SK-N-DZ (cell line): ENCODE results near the gene TBC1D22A.

Experiments used
- DNase-seq: peaks from one replicate; pipeline ENCODE4 v3.0.0-alpha.2; 2015; ENCODE audit warnings: low spot score

Gene TBC1D22A

GRCh38 chr22:46857142-46857884 lies 94.9 kb downstream of the TBC1D22A start:
- DNase-seq: no peak

DNA sequence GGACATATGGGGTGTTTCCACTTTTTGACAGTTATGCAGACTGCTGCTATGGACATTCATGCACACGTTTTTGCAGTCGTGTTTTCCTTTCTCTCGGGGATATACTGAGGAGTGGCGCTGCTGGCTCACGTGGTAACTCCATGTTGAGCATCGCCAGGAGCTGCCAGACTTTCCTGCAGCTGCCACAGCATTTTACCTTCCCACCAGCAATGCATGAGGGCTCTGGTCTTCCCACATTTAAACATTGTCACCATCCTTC lies 95.4 kb downstream of the TBC1D22A start:
- DNase-seq: no peak

DNA sequence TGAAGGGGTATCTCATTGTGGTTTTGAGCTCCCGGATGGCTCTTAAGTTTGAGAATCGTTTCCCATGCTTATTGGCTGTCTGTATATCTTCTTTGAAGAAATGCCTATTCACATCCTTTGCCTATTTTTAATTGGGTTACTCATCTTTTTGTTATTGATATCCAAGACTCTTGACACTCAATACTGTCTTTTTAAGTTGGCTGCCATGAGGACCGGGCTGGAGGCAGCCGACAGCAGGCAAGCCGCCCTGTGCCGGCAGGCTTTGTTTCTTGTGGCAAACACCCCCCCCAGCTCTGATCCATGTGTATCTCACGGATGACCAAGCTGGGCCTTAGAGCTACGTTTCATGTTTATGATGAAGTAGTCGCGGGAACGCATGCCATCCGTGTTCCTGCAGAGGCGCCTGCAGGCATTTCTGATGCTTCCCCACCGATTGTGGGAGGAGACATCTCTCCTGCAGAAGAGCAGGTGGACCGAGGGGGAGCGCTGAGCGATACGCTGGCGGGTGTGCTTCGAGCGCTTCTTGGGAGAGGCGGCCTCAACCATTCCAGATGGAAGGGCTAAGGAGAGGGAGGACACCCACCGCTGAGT lies 95.8 kb downstream of the TBC1D22A start:
- no peak for DNase-seq

GRCh38 chr22:46860562-46860961 lies 98.1 kb downstream of the TBC1D22A start:
- DNase-seq: no peak

DNA sequence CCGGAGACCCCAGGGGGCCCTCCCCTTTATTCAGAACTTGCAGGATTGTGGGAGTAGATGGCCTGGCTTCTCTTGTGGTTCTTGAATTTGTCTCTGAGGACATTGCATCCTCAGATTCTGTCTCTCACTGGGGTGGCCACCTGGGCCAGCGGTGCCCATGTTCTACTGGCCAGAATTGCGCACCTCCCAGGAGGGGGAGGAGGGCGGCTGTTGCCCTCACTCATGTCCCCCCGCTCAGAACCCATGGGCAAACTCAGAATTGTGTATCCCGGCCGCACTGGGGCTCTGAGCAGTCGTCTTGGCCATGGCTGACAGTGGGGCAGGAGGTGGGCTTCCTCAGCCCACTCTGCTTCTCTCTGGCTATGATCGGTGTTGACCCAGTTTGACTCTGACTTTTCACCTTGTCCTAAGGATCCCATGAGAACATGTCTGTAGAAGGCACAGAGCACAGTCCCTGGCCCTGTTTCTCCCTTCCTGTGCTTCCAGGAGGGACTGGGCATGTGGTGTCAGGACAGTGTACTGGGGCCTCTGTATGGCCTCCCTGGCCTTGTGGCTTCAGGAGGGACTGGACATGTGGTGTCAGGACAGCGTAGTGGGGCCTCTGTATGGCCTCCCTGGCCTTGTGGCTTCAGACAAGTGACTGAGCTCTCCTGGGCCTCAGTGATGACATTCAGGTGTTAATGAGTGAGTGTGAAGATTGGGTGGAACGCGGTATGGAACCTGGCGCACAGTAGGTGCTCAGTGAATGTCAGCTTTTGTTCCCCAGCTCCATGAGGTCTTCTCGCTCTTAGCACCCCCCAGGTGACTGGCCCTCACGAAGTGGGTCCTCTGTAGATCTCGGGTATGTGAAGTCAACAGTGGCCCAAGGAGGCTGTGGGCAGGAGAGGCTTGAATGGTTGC lies 99.3 kb downstream of the TBC1D22A start:
- DNase-seq: no peak

DNA sequence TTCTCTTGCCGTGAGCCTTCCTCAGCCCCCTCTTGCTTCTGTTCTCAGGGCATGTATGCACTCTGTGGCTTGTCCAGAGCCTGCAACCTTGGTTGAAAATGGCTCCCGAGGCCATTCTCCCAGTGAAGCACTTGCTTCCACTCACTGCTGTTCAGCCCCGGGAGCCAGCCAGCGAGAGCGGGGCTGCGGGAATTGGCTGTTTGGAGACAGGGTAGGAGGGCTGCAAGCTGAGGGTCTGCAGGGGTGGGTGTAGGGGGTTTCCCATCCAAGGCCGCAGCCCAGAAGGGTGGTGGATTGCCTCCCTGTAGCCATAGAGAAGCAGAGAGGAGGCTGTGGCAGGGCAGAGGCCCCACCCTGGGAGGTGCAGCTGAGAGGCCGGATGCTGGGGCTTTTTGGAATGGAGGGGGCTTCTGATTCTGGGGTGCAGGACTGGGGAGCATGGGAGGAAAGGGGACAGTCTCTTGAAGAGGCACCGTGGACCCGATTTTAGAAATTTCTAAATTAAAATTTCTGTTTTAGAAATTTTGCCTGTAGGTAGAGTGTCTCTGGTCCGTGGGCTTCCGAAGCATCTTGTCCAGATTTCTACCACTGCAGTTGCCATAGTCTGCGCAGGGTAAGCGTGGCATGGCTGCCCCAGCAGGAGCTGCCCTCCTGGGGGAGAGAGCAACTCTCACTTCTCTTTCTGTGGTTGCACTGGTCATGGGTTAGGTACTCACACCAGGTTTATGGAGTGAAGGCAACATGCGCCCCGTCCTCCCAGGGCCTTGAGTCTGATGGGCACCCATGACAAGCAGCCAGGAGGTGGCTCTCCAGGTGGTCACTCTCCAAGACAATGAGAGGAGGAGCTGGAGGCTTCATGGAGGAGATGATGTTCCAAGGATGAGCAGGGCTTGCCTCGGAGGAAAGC lies 100.2 kb downstream of the TBC1D22A start:
- no peak for DNase-seq

DNA sequence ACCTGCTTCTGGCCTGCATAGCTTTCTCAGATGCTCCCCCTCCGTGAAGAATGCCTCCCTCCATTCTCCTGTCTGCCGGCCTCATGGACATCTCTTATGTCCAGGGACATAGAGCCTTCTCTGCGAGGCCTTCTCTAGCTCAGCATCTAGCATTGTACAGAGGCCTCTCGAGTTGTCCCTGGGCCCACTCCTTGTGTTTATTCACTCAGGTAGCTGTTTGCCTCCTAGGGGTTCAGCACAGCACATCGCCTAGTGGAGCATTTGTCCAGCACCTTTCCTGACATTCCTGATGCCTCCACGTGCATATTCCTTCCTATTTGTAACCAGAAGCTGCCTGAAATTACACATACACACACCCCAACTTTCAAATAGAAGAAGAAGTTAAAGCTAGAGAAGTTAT lies 101.3 kb downstream of the TBC1D22A start:
- no peak for DNase-seq

DNA sequence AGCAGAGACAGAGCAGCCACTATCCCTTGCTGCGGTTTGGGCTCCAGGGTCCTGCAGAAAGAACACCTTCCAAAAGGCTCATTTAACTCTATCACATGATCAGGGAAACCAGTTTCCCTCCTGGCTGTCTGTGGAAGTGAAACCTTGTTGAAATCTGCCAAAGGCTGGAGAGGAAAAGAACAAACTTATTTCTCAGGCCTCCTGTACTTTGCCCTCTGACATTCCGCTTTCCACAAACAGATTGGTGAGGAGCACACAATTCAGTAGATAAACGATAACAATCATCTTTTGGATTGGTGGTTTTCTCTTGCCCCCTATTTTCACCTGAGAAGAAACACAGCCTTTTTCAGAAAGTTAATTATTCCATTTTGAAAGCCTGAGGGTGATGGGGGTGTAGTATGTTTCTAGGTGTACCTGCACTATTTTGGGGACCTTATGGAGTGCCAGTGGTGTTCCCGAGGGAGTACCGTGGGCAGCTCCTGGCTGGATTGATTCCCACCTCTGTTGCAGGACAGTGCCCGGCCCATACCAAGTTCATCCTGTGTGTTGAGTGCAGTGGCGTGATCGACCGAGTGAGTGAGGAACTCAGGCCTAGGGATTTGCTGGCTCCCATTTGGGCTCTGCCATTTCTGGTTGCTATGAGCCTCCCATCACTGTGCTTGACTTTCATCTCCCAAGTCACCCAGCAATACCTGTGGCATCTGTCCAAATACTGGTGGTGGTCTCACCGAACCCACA lies 102.0 kb downstream of the TBC1D22A start:
- no peak for DNase-seq

- DNase-seq: no peak
Observed at GRCh38 chr22:46865052-46865434, 102.6 kb downstream of the TBC1D22A start.

- no peak for DNase-seq
Observed at GRCh38 chr22:46865642-46866041, 103.2 kb downstream of the TBC1D22A start.

DNA sequence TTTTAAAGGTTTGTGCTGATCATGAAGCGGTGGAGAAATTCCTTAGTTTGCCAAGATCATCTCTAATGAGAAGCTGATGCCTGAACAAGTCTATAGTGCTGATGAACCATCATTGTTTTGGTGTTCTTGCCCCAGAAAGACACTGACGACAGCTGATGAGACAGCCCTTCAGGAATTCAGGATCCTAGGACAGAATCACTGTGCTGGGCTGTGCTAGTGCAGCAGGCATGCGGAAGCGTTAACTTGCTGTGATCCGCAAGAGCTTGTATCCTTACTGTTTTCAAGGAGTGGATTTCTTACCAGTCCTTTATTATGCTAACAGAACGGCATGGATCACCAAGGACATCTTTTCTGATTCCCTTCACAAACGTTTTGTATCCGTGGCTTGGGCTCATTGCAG lies 104.1 kb downstream of the TBC1D22A start:
- DNase-seq: no peak

DNA sequence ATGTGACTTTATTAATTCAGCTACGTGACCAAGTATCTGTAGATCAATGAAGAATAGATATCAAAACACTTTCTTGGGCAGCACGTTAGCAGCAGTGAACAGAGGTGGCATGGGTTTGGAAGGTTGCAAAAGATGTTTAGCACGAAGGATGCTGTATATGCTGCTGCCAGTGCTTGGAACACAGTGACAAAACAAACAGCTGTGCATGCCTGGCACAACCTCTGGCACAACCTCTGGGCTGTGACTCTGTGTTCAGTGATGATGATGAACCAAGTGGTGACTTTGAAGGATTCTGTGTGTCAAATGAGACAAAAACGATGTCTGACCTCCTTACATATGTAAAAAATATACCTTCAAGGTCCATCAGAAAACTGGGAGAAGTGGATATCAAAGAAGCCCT lies 104.7 kb downstream of the TBC1D22A start:
- no peak for DNase-seq

GRCh38 chr22:46869329-46869728 lies 106.9 kb downstream of the TBC1D22A start:
- DNase-seq: no peak

GRCh38 chr22:46869831-46870441 lies 107.5 kb downstream of the TBC1D22A start:
- DNase-seq: no peak

- no peak for DNase-seq
Observed at GRCh38 chr22:46871826-46872225, 109.4 kb downstream of the TBC1D22A start.

- DNase-seq: no peak
Observed at GRCh38 chr22:46875089-46875488, 112.6 kb downstream of the TBC1D22A start.

GRCh38 chr22:46876357-46876934 lies 114.0 kb downstream of the TBC1D22A start:
- DNase-seq: no peak

DNA sequence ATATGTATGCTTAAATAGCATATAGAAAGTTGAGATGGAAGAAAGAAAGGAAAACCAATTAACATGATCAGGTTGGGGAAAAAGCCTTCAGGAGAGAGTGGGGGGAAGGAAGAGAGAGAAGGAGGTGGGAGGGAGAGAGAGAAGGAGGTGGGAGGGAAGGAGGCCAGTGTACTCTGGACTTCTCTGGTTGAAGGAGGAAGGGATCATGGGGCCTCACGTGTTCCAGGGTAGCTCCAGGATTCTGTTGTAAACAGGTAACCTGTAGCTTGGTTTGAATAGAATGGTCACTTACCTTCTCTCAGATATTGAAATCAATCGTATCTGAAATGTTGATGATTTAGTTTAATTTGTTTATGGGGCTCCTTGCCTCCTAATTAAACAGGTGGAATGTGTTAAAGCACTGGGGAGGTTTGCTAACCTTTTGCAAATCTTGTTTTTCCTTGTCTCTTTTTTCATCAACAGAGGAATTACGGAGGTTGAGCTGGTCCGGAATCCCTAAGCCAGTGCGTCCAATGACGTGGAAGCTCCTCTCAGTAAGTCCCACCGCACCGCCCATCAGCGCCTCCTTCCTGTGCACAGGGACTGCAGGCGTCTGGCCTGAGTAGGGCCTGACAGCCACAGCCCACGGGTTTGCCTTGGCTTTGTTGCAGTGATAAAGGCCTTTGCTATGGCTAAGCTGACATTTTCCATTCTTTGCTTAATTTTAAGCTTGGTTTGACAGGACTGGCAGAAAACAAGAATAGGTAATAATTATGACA lies 115.9 kb downstream of the TBC1D22A start:
- DNase-seq: no peak

- no peak for DNase-seq
Observed at GRCh38 chr22:46879083-46879482, 116.6 kb downstream of the TBC1D22A start.
